OCI-M2 (cell line): ENCODE measurements around the gene BUD13.
A peak's percentile ranks its signal among the peaks of the same experiment; 100 is the strongest.

ENCODE experiments used
- DNase-seq: peaks from one replicate; lab custom pipeline; 2025; ENCODE audit not compliant: unreplicated experiment; lab: John Stamatoyannopoulos, UW

BUD13 gene

GRCh38 chr11:116792869-116793771, 20.3 kb upstream of the BUD13 start:
- no peak for DNase-seq

DNA sequence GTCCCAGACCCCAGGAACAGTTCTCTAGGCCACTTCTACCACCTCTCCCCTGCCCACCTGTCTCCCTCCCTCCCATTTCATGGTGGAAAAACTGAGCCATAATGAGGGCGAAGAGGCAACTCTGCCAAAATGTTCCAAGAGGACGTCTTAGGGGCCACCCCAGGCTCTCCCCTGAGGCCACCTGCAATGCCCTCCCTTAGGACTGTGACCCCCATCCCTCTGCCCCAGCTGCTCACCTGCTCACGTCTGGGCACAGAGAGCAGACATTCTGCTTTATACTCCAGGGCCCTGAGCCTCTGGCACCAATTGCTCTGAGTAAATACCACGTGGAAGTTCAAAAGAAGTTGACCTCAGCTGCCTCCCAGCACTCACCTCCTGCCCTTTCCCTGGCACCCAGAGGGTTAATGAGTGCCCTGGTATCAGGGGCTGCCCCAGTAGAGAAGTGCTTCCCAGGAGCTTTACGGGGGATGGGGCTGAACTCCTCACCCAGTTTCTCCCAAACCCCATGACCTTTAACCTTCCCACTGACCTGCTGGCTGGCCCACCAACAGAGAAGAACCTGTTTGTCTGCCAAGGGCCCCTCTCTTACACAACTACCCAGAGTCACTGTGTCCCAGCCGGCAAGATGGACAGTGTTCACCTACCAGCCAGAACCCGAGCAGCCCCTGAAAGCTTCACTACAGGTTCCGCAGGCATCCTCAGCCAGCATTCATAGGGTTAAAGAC, 19.5 kb upstream of the BUD13 start:
- no peak for DNase-seq

- no peak for DNase-seq
Measured at GRCh38 chr11:116791813-116792143, 19.0 kb upstream of the BUD13 start, which contains the start of gene APOA5. Gene APOA5 (minus strand): TSS chr11:116791879. CDS start chr11:116791860, 19 bp downstream.

DNA sequence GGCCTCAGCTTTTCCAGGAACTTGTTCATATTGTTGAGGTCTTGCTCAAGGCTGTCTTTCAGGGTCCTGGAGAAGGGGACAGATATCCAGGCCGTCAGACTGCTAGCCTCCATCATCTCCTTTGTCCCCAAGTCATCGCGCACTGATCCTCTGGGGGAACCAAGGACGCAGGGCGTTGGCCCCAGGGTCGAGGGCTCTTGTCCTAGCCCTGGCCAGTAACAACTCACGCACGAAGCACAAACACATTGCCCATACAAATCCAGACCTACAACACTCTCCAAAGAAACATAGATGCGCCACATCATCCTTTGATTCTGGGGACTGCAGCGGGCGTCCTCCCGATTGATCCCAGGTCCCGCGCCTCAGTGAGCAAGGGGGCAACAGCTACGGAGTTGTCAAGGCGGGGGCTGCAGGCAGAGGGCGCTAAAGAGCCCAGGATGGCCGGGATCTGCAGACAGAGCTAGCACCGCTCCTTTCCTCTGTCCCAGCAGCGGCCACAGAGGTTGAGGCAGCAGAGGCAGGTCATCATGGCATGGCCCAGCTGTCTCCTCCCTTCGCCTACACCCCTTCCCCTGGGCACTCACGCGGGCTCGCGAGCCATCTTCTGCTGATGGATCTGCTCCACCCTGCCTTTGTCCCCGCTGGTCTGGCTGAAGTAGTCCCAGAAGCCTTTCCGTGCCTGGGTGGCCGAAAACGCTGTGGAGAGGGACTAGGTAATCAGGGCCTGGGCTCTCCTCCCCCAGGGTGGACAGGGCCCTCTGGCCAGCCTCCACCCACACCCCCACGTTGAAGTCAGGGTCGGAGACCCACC, 18.4 kb upstream of the BUD13 start:
- no peak for DNase-seq

GRCh38 chr11:116790167-116791001, 17.6 kb upstream of the BUD13 start:
- no peak for DNase-seq

DNA sequence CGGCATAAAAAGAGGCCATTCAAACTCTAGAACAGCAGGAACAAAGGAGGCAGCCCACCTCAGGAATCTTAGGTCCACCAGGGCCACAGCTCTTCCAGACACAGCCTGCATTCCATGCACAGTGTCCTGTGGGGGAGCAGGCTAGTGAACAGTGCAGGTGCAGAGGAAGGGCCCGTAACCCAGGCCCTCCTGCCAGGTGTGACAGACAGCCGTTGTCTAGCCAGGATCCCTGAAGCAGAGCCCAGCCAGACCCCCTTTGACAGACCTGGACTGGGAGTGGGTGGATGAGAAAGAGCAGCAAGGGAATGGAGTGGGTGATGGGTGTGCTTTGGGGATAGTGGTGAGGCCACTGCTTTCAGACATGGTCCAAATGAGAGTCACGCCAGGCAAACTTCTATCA, 16.2 kb upstream of the BUD13 start:
- DNase-seq, result no peak

GRCh38 chr11:116788534-116788933, 15.7 kb upstream of the BUD13 start:
- no peak for DNase-seq

GRCh38 chr11:116787786-116788486, 15.1 kb upstream of the BUD13 start, which contains the start of gene ZPR1:
Gene ZPR1 (minus strand): TSS chr11:116788023. CDS start chr11:116787990, 33 bp downstream.
- peak; percentile 37 for DNase-seq

GRCh38 chr11:116787436-116787785, 14.6 kb upstream of the BUD13 start:
- DNase-seq, result no peak

- no peak for DNase-seq
Measured at GRCh38 chr11:116786966-116787365, 14.2 kb upstream of the BUD13 start.

DNA sequence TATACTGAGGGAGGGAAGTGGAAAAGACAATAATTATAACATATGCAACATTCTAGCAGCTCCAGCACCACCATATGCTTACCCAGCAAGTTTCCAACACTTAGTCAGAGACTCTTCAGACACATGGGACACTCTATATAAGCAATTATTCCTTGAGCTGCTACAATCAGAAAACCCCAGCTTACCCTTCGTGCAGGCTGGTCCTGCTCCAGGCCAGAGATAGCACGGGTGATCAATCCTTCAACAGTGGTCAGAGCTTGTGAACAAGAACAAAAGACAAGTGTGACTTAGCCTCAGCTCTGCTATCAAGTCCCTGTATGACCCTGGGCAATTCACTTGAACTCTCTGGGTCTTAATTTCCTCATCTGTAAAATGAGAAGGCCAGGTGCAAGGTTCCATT, 13.5 kb upstream of the BUD13 start:
- no peak for DNase-seq

DNA sequence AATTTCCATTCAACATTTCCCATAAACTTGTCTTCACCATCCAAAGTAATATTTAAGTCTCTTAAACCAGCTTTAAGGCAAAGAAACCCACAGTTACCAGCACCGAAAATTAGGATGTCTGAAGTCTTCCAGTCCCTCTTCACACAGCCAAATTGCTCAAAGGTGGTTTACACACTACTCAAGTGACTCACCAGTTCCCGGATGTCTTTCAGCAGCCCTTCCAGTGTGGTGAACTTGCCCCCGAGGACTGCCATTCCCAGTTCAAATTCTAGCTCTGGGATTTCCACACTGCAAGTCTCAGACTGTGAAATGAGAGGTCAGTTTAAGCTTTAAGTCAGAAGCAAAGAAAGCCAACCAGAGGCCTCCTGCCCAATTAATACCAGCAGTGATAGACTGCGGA, 9.9 kb upstream of the BUD13 start:
- DNase-seq, result no peak

GRCh38 chr11:116778556-116778955, 5.8 kb upstream of the BUD13 start:
- no peak for DNase-seq

GRCh38 chr11:116777056-116777455, 4.3 kb upstream of the BUD13 start:
- DNase-seq, result no peak

- no peak for DNase-seq
Measured at GRCh38 chr11:116776522-116776984, 3.8 kb upstream of the BUD13 start.

DNA sequence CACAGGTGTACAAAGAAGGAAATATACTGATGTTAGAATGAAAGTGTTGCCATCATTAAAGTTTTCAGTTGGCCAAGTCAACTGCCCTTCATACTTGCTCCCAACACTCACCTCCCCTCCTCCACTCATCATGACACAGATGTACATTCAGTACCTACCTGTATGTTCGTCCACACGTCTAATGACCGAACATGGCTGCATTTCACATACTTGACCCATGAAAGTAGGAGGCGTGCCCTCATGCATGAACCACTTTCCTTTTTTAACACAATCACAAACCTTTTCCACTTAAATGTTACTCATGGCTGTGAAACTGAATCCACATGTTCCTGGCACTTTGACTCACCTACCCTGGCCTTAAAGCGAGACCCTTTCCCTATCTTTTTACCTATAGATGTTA, 3.2 kb upstream of the BUD13 start:
- DNase-seq, result no peak

DNA sequence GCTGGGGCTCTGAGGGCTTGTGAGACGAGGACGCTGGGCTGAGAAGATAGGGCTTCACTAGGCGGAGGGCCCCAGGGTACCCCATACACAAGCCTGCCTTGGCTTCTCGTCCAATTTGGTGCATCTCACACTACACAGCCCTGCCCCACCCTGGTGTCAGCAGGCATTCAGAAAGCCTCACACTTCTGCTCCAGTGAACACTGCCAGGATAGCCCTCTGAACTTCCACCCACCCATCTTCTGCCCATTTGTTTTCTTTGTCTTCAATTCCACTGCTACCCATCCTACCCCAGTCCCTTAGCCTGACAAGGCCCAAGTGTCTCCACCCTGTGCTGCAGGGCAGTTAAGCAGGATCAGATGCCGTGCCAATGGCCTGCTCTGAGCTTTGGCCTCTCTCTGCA, 1.9 kb upstream of the BUD13 start:
- DNase-seq, result no peak

DNA sequence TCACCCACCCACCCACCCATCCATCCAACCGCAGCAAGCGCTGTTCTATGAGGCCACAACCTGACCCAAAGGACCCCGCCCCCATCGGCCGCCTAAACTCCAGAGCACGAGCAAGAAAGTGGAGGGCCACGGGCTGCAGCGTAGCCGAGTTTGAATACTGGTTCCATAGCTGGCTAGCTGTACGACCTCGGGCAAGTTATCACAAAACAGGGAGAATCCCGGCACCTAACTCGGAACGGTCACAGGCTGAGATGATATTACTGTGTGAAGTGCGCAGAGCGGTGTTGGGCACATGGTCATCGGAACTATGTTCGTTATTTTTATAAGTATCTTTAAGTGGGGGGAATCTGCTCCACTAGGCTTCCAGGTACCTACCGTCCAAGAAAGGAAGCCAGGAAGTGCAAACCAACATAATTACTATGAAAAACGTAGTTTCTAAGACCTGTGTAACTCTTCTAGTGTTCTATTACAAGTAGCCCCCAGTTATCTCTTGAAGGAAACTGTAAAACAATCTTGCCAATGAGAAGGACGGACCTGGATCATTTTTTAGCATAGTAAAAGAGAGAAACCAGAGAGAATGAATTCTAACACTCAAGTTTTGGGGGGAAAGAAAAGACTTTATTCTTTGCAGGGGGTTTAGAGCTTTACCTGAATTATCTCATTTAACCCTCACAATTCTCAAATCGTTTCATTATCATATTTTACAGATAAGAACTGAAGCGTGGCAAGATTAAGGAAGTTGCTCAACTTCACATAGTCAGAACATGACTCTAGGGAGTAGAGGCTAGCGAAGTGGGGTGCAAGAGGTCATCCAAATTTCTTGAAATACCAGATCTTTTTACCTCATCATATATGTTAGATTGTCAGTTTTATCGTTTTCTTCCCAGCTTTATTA, 663 bp upstream of the BUD13 start:
- no peak for DNase-seq

DNA sequence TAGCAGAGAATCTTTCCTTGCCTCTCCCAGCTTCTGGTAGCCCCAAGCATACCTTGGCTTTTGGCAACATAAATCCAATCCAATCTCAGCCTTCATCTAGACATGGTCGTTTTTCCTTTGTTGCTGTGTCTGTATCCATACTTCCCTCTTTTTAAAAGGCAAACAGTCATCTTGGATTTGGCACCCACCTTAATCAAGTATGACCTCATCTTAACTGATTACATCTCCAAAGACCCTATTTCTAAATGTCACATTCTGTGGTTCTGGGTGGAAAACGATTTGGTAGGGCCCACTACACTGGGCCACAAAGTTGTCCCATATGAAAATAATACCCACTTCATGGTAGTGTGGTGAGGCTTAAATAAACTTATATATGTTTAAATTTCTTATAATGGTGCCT, 852 bp downstream of the BUD13 start:
- no peak for DNase-seq
